ENCODE measurements around the gene JMJD7.

Gene JMJD7

DNA sequence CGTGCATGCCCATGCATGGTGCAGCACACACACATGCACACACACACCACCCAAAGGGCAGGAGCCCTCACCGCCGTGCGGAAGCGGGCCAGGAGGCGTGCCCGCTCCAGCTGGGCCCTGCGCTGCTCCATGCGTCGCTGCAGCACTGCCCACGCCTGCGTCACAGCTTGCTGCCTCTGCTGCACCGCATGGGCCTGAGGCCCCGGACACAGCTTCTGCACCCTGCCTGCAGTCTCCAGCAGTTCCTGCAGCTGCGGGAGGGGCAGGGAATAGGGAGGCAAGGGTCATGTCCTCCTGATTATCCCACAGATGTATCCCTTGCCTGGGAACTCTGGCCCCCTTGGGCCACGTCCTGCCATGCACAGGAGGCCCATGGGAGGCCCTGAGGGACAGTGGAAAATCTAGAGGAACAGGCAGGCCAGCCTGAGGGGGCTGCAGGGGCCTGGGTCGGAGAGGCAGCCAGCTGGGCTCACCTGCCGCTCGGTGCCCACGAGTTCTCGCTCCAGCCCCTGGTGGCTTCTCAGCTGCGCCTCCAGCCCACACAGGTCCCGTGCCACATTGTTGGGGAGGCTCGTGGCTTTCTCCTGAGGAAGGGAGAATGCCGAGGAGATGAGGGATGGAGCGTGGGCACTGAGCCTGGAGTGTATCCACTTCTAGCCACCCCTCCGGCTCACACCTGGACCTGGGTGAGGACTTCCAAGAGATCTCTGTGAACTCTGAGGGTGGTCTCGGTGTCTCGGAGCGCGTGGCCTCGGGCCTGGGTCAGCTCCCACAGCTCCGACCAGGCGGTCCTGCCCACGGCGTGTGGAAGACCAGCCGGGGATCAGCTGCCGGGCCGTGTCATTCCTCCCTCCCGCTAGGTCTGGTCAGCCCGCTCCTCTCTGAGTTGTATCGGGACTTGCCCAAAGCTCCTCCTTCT, 42.1 kb downstream of the JMJD7 start:
- H3K9me3 ChIP-seq (ENCODE audit: low read length) = no peaks in the 10 kb centered on the region
- no peaks in the 10 kb centered on the region for H3K36me3 ChIP-seq (ENCODE audit: insufficient read depth, low read length)
- no peak overlapping the region for H2AFZ ChIP-seq (ENCODE audit: low read length)
- H3K27me3 ChIP-seq (ENCODE audit: insufficient read depth, low read length) = peaks cover 3% of the 10 kb centered on the region; the same call in 1 of the 2 replicates
- H3F3A ChIP-seq (ENCODE audit: insufficient read depth, low read length) = no peaks in the 10 kb centered on the region
- no peak overlapping the region for H3K4me2 ChIP-seq (ENCODE audit: low read length)
- H3K4me1 ChIP-seq (ENCODE audit: insufficient read depth, low read length, severe bottlenecking) = no peaks in the 10 kb centered on the region
- no peak overlapping the region for H3K9ac ChIP-seq (ENCODE audit: low read length)
- H3K79me2 ChIP-seq (ENCODE audit: insufficient read depth, low read length) = no peaks in the 10 kb centered on the region
- no peak overlapping the region for H3K4me3 ChIP-seq (ENCODE audit: low read depth, low read length, poor library complexity, severe bottlenecking)
- no peak for TF ChIP-seq CTCF (IDR thresholded peaks at IDR 0.05; ENCODE audit: low read length)
- TF ChIP-seq EZH2 (IDR thresholded peaks at IDR 0.05; ENCODE audit: borderline replicate concordance, low read length) = no peak
- no peaks in the 10 kb centered on the region for H3K9me2 ChIP-seq (ENCODE audit: low read depth, low read length)
- no peak overlapping the region for H3K27ac ChIP-seq (ENCODE audit: low read depth, low read length, poor library complexity, severe bottlenecking)
- no peaks in the 10 kb centered on the region for H4K20me1 ChIP-seq (ENCODE audit: insufficient read depth, low read length)

- peaks cover 3% of the 10 kb centered on the region; the same call in 1 of the 2 replicates for H3K27me3 ChIP-seq (ENCODE audit: insufficient read depth, low read length)
Measured at GRCh38 chr15:41870689-41871081, 42.8 kb downstream of the JMJD7 start.

DNA sequence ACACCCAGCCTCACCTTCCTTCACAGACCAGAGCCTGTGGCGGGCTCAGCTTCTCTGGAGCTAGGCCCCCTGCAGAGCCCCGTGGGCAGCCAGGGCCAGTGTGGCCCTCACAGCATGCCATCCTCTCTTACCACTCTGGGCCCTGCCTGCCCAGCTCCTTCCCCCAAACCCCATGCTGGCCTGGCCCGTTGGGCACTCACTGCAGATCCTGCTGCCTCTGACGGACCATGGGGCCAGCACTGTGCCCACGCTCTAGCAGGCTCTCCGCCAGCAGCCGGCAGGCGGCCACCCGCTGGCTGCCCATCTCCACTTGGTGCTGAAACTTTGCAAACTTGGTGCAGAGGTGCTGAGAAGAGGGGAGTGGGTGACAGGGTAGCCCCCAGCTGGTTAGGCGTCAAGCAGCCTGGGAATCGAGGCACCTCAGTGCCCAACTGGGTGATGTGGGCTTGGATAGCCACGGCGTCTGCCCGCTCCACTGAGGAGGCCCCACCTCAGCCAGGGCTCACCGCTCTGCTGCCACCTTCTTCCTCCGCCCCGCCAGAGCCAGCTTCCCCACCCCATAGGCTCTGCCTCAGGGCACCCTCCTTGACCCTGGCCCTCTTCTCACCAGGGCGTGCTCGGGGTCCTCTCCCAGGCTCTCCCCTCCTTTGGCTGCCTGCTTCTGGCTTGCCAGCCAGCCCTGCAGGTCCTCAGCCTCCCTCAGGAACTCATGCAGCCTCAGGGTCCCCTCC, 43.4 kb downstream of the JMJD7 start:
- peaks cover 3% of the 10 kb centered on the region; the same call in 1 of the 2 replicates for H3K27me3 ChIP-seq (ENCODE audit: insufficient read depth, low read length)
- H3K9me3 ChIP-seq (ENCODE audit: low read length) = no peaks in the 10 kb centered on the region
- no peaks in the 10 kb centered on the region for H3K9me2 ChIP-seq (ENCODE audit: low read depth, low read length)
- H3F3A ChIP-seq (ENCODE audit: insufficient read depth, low read length) = no peaks in the 10 kb centered on the region
- no peaks in the 10 kb centered on the region for H3K79me2 ChIP-seq (ENCODE audit: insufficient read depth, low read length)
- no peak overlapping the region for H3K4me2 ChIP-seq (ENCODE audit: low read length)
- H3K4me3 ChIP-seq (ENCODE audit: low read depth, low read length, poor library complexity, severe bottlenecking) = no peak overlapping the region
- no peaks in the 10 kb centered on the region for H3K36me3 ChIP-seq (ENCODE audit: insufficient read depth, low read length)
- H3K27ac ChIP-seq (ENCODE audit: low read depth, low read length, poor library complexity, severe bottlenecking) = no peak overlapping the region
- no peaks in the 10 kb centered on the region for H3K4me1 ChIP-seq (ENCODE audit: insufficient read depth, low read length, severe bottlenecking)
- no peak overlapping the region for H2AFZ ChIP-seq (ENCODE audit: low read length)
- no peak overlapping the region for H3K9ac ChIP-seq (ENCODE audit: low read length)
- TF ChIP-seq EZH2 (IDR thresholded peaks at IDR 0.05; ENCODE audit: borderline replicate concordance, low read length) (no peak), CTCF (IDR thresholded peaks at IDR 0.05; ENCODE audit: low read length) (no peak)
- H4K20me1 ChIP-seq (ENCODE audit: insufficient read depth, low read length) = no peaks in the 10 kb centered on the region

More at GRCh38 chr15:41870689-41871081, 42.8 kb downstream of the JMJD7 start:
- no peak for TF ChIP-seq EZH2 (IDR thresholded peaks at IDR 0.05; ENCODE audit: borderline replicate concordance, low read length)
- TF ChIP-seq CTCF (IDR thresholded peaks at IDR 0.05; ENCODE audit: low read length) = no peak
- no peak overlapping the region for H3K4me3 ChIP-seq (ENCODE audit: low read depth, low read length, poor library complexity, severe bottlenecking)
- H3F3A ChIP-seq (ENCODE audit: insufficient read depth, low read length) = no peaks in the 10 kb centered on the region
- no peak overlapping the region for H3K27ac ChIP-seq (ENCODE audit: low read depth, low read length, poor library complexity, severe bottlenecking)
- H3K9me2 ChIP-seq (ENCODE audit: low read depth, low read length) = no peaks in the 10 kb centered on the region
- H3K9me3 ChIP-seq (ENCODE audit: low read length) = no peaks in the 10 kb centered on the region
- H2AFZ ChIP-seq (ENCODE audit: low read length) = no peak overlapping the region
- no peaks in the 10 kb centered on the region for H3K79me2 ChIP-seq (ENCODE audit: insufficient read depth, low read length)
- no peaks in the 10 kb centered on the region for H4K20me1 ChIP-seq (ENCODE audit: insufficient read depth, low read length)
- no peak overlapping the region for H3K9ac ChIP-seq (ENCODE audit: low read length)
- H3K36me3 ChIP-seq (ENCODE audit: insufficient read depth, low read length) = no peaks in the 10 kb centered on the region
- no peak overlapping the region for H3K4me2 ChIP-seq (ENCODE audit: low read length)
- H3K4me1 ChIP-seq (ENCODE audit: insufficient read depth, low read length, severe bottlenecking) = no peaks in the 10 kb centered on the region
